GM12878 (cell line): ENCODE measurements around the gene ATG101. TPM values are rescaled to one million over a fixed set of nuclear protein-coding genes. Genes with fewer than 3 reads are reported as not detected.

Experiments
- CBX3 ChIP-seq: fragments of 200-600 bp; sonication (generic); IDR thresholded peaks from 2 replicates; pipeline ENCODE4 v1.6.1; 2016; ENCODE audit warnings: low read depth, borderline replicate concordance
- CREB1 ChIP-seq: IDR thresholded peaks from 2 replicates; pipeline ENCODE4 v1.6.1; 2012; ENCODE audit warnings: low read depth, mild to moderate bottlenecking, inconsistent platforms
- ELK1 ChIP-seq: IDR thresholded peaks from 2 replicates; pipeline ENCODE4 v1.6.1; 2012; ENCODE audit warnings: low read depth, low read length, improper control_type of control experiment
- ETV6 ChIP-seq, 2 experiments: fragments of 450-650 bp in 1 of 2; IDR thresholded peaks in 1 of 2; conservative IDR thresholded peaks in 1 of 2; 2 replicates each; pipeline ENCODE4 v1.6.1; 2014; ENCODE audit warnings: antibody characterized with exemption in 1 of 2, borderline replicate concordance in 1 of 2, low read depth in 1 of 2, mild to moderate bottlenecking in 1 of 2, moderate library complexity in 1 of 2
- GABPA ChIP-seq: IDR thresholded peaks from 2 replicates; pipeline ENCODE4 v1.6.1; 2014; ENCODE audit warnings: antibody characterized with exemption, low read depth, mild to moderate bottlenecking, inconsistent platforms
- IRF5 ChIP-seq: fragments of 450-650 bp; IDR thresholded peaks from 2 replicates; pipeline ENCODE4 v1.6.1; 2017; ENCODE audit warnings: borderline replicate concordance
- MAX ChIP-seq: IDR thresholded peaks from 2 replicates; pipeline ENCODE4 v1.6.1; 2012; ENCODE audit warnings: low read depth, low read length, improper control_type of control experiment
- MEF2A ChIP-seq: IDR thresholded peaks from 2 replicates; pipeline ENCODE4 v1.6.1; 2011; ENCODE audit warnings: low read depth, mild to moderate bottlenecking, low read length, moderate library complexity; ENCODE audit not compliant: insufficient read depth
- MEF2B ChIP-seq: fragments of 450-650 bp; IDR thresholded peaks from 2 replicates; pipeline ENCODE4 v1.6.1; 2018; ENCODE audit warnings: mild to moderate bottlenecking, moderate library complexity; ENCODE audit not compliant: partially characterized antibody, poor library complexity, severe bottlenecking
- MYB ChIP-seq: fragments of 150-350 bp; IDR thresholded peaks from 2 replicates; pipeline ENCODE4 v1.6.1; 2014; ENCODE audit warnings: mild to moderate bottlenecking, low read depth, low read length, borderline replicate concordance
- NFYA ChIP-seq: IDR thresholded peaks from 2 replicates; pipeline ENCODE4 v1.6.1; 2011; ENCODE audit warnings: low read depth, mild to moderate bottlenecking, low read length, improper control_type of control experiment, borderline replicate concordance
- NKRF ChIP-seq: fragments of 450-650 bp; conservative IDR thresholded peaks from 2 replicates; pipeline ENCODE4 v1.6.1; 2017; ENCODE audit warnings: mild to moderate bottlenecking, moderate library complexity
- PAX8 ChIP-seq: fragments of 450-650 bp; IDR thresholded peaks from 2 replicates; pipeline ENCODE4 v1.6.1; 2017; ENCODE audit warnings: mild to moderate bottlenecking, moderate library complexity
- RB1 ChIP-seq: fragments of 450-650 bp; formaldehyde crosslinking; IDR thresholded peaks from 2 replicates; pipeline ENCODE4 v1.6.1; 2017; ENCODE audit warnings: mild to moderate bottlenecking, borderline replicate concordance
- RELB ChIP-seq: fragments of 450-650 bp; IDR thresholded peaks from 2 replicates; pipeline ENCODE4 v1.6.1; 2017; ENCODE audit warnings: low read depth, mild to moderate bottlenecking, moderate library complexity
- SREBF1 ChIP-seq: IDR thresholded peaks from 2 replicates; pipeline ENCODE4 v1.6.1; 2012; ENCODE audit warnings: mild to moderate bottlenecking, low read length
- SREBF2 ChIP-seq: IDR thresholded peaks from 2 replicates; pipeline ENCODE4 v1.6.1; 2012; ENCODE audit warnings: mild to moderate bottlenecking, low read length
- WRNIP1 ChIP-seq: IDR thresholded peaks from 2 replicates; pipeline ENCODE4 v1.6.1; 2011; ENCODE audit warnings: low read depth, low read length, improper control_type of control experiment, borderline replicate concordance
- ZBTB40 ChIP-seq: fragments of 450-650 bp; IDR thresholded peaks from 2 replicates; pipeline ENCODE4 v1.6.1; 2016; ENCODE audit warnings: mild to moderate bottlenecking, moderate library complexity, borderline replicate concordance
- ZNF274 ChIP-seq: IDR thresholded peaks from one replicate; pipeline ENCODE4 v1.8.0; 2011; ENCODE audit not compliant: insufficient read length, insufficient read depth
- ZSCAN29 ChIP-seq: fragments of 450-650 bp; IDR thresholded peaks from 2 replicates; pipeline ENCODE4 v1.6.1; 2017; ENCODE audit warnings: mild to moderate bottlenecking, moderate library complexity
- polyA plus RNA-seq, 11 experiments: library from polyadenylated mRNA; depleted of rRNA in 4 of 11; unstranded in 6 of 11; stranded (reverse) in 5 of 11; fragments of >200 nt; fragmentation: Nextera tagmentation in 4 of 11; fragmentation: Illumina TruSeq in 1 of 11; extraction: Ambion mirVana in 4 of 11; extraction: Trizol in 1 of 11; gene quantifications; 1 replicate in 1 of 11; 2 replicates in 10 of 11; pipeline versions ENCODE4 v1.2.1 to v1.2.3, GENCODE V29; 2011 to 2016; ENCODE audit warnings: inconsistent platforms in 2 of 11, missing spikeins in 2 of 11, low read depth in 1 of 11
- total RNA-seq, 4 experiments: library from RNA; depleted of rRNA in 3 of 4; stranded (reverse); fragments of >200 nt in 3 of 4; fragmentation: Illumina TruSeq in 1 of 4; extraction: Trizol in 1 of 4; gene quantifications; 2 replicates each; pipeline versions ENCODE4 v1.2.1 to v1.2.3, GENCODE V29; 2013 to 2021

The ATG101 gene
- total and polyA plus RNA-seq, 10 of the 15 experiments (the other 5 are each of a cell fraction or from before 2014, with no cell fraction given), result 2.7 to 49.8 (median 35.3) TPM

GRCh38 chr12:52041695-52042123, 28.1 kb upstream of the ATG101 start (continued):
- TF ChIP-seq NKRF, result no peak
- no peak for TF ChIP-seq MAX
- TF ChIP-seq CBX3, result no peak
- no peak for TF ChIP-seq MYB
- TF ChIP-seq WRNIP1, result no peak
- no peak for TF ChIP-seq ZBTB40
- no peak for TF ChIP-seq ELK1
- no peak for TF ChIP-seq SREBF1
- TF ChIP-seq PAX8, result no peak
- no peak; the same call in 1 of the 2 replicates for TF ChIP-seq GABPA
- no peak for TF ChIP-seq MEF2A
- TF ChIP-seq NFYA, result no peak
- no peak for TF ChIP-seq CREB1
- no peak for TF ChIP-seq IRF5
- no peak for TF ChIP-seq MEF2B
- no peak for TF ChIP-seq RB1
- no peak for TF ChIP-seq ZNF274
- TF ChIP-seq ZSCAN29, result no peak
- TF ChIP-seq SREBF2, result no peak
- no peak for TF ChIP-seq RELB
- TF ChIP-seq ETV6 (conservative IDR thresholded peaks at IDR 0.05 in 1 of 2, IDR thresholded peaks at IDR 0.05 in 1 of 2; ENCODE audit: borderline replicate concordance in 1 of 2, low read depth in 1 of 2), result no peak
